ENCODE results near the gene LAMA2.

- TF ChIP-seq CTCF (IDR thresholded peaks at IDR 0.05) (no peak), EP300 (IDR thresholded peaks at IDR 0.05) (no peak)
Measured at GRCh38 chr6:129276986-129277385, 394.0 kb downstream of the LAMA2 start.

All from stomach (tissue), 4 donors.